22Rv1 (cell line): ENCODE results near the gene WDTC1.
A peak's percentile ranks its signal among the peaks of the same experiment; 100 is the strongest.
"Not testable (repeated sequence)": the region's sequence is repeated elsewhere in the genome, so short reads cannot be mapped to it uniquely, and the experiment has no call there.

Experiments used
- H3K27ac ChIP-seq: fragments of 450-650 bp; 2 replicates; pipeline ENCODE4 v1.5.1; 2017
- ZFX ChIP-seq: fragments of 450-650 bp; IDR thresholded peaks from 2 replicates; pipeline ENCODE4 v1.6.1; 2017; ENCODE audit warnings: antibody characterized with exemption, borderline replicate concordance
- TF ChIP-seq, protein P1 (sequence below): fragments of 450-650 bp; IDR thresholded peaks from 2 replicates; pipeline ENCODE4 v1.5.1; 2017; ENCODE audit warnings: mild to moderate bottlenecking

WDTC1 gene

DNA sequence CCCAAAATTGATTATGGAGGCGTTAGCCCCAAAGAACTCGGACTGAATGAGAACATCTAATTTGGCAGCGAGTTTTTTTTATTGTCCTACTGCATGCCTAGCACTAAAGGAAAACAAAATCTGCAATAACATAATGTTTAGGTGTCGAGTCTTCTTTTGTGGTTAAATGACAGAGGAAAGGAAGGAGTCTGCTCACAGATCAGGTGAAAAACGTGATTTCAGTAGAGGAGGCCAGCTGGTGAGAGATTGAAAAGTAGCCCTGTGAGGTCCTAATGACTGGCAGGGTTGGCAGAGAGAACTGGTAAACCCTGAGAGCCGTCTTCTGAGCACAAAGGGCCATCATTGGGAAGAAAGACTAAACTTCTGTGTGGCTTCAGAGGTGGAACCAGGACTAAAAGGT is 24.2 kb downstream of the WDTC1 start:
- TF ChIP-seq, protein P1, sequence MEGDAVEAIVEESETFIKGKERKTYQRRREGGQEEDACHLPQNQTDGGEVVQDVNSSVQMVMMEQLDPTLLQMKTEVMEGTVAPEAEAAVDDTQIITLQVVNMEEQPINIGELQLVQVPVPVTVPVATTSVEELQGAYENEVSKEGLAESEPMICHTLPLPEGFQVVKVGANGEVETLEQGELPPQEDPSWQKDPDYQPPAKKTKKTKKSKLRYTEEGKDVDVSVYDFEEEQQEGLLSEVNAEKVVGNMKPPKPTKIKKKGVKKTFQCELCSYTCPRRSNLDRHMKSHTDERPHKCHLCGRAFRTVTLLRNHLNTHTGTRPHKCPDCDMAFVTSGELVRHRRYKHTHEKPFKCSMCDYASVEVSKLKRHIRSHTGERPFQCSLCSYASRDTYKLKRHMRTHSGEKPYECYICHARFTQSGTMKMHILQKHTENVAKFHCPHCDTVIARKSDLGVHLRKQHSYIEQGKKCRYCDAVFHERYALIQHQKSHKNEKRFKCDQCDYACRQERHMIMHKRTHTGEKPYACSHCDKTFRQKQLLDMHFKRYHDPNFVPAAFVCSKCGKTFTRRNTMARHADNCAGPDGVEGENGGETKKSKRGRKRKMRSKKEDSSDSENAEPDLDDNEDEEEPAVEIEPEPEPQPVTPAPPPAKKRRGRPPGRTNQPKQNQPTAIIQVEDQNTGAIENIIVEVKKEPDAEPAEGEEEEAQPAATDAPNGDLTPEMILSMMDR = no peak
- TF ChIP-seq ZFX = no peak
- H3K27ac ChIP-seq = no peak overlapping the region

GRCh38 chr1:27267153-27267552 is 32.7 kb downstream of the WDTC1 start:
- TF ChIP-seq, protein P1 = no peak
- no peak for TF ChIP-seq ZFX
- H3K27ac ChIP-seq = no peak overlapping the region

DNA sequence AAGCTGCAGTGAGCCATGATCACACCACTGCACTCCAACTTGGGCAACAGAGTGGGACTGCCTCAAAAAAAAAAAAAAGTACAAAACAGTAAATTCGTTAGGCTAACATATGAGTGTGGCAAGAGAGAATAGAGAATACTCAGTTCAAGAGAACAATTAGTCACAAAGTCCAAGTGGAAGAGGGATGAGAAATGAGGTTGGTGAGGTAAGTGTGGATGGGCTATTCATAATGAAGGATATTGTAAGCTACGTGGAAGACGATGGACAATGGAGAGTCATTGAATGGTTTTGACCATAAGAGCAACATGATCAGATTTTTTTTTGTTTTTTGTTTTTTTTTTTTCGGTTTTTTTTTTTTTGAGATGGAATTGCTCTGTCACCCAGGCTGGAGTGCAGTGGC is 34.8 kb downstream of the WDTC1 start:
- TF ChIP-seq, protein P1 = no peak
- TF ChIP-seq ZFX = no peak
- no peak overlapping the region for H3K27ac ChIP-seq

DNA sequence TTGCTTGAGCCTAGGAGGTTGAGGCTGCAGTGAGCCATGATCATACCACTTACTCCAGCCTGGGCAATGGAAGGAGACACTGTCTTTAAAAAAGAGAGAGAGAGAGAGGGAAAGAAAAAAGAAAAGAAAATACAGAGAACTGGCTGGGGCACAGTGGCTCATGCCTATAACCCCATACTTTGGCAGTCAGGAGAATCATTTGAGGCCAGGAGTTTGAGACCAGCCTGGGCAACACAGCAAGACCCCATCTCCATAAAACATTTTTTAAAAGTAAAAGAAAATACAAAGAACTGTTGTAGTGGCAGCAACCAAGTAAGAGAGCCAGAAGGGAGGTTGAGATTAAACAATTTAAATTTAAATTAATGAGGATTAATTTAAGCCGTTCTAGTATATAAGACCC is 39.8 kb downstream of the WDTC1 start:
- no peak overlapping the region for H3K27ac ChIP-seq
- TF ChIP-seq, protein P1 = no peak
- TF ChIP-seq ZFX = no peak

- no peak overlapping the region for H3K27ac ChIP-seq
- TF ChIP-seq, protein P1 = no peak
- no peak for TF ChIP-seq ZFX
These were observed 41.3 kb downstream of the WDTC1 start for GRCh38 chr1:27275696-27276095.

DNA sequence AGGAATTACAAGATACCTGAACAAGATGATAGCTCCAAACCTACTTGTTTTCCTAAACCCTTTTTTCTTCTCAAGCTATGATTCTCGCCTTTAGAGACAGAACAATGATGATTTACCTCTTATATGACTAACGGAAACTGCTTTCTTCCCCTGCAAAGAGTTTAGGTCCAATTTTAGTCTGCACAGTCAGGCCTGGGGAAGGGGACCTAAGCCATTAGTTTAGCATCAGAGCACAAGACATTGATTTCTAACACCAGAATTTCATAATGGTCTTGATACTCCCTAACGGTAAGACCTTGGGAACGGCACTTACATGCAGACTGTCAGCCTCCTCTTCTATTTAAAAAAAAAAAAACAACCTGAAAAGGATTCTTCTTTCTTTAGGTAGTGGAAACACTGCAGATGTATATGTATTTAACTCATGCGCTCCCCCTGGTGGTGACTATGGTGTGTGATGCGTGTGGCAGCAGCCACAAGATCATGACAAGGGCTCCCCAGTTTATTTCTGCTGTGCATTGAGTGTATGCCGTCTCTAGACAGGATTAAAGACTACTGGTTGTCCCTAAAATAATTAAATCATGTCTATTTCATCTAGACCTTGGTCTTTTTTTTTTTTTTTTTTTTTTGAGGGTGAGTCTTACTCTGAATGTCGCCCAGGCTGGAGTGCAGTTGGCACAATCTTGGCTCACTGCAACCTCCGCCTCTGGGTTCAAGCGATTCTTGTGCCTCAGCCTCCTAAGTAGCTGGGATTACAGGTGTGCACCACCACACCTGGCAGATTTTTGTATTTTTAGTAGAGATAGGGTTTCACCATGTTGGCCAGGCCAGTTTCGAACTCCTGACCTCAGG is 50.2 kb downstream of the WDTC1 start:
- TF ChIP-seq, protein P1 = peak; percentile 90
- no peak for TF ChIP-seq ZFX
- no peak overlapping the region for H3K27ac ChIP-seq

DNA sequence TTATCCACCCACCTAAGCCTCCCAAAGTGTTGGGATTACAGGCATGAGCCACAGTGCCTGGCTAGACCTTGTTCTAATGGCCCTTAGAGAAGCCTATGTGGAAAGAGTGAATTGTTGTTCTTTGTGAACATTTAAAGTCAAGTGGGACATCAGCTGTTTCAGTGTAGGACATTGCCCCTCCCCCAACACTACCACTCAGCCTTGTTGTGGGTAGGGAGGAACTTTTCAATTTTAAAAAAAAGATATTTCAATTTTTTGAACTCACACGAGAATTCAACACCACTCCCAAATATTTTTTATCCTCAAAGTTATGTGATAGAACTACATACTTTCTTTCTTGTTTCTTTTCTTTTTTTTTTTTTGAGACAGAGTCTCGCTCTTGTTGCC is 50.8 kb downstream of the WDTC1 start:
- TF ChIP-seq, protein P1 = no peak
- TF ChIP-seq ZFX = no peak
- no peak overlapping the region for H3K27ac ChIP-seq

DNA sequence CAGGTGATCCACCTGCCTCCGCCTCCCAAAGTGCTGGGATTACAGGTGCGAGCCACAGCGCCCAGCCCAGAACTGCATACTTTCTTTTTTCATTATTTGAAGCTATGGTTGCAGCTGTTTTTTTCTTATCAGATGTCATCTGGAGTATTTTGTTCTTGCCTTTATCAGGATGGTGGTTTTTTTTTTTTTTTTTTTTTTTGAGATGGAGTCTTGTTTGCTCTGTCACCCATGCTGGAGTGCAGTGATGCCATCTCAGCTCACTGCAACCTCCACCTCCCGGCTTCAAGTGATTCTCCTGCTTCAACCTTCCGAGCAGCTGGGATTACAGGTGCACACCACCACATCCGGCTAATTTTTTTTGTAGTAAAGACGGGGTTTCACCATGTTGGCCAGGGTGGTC is 51.4 kb downstream of the WDTC1 start:
- H3K27ac ChIP-seq = not testable (repeated sequence)

DNA sequence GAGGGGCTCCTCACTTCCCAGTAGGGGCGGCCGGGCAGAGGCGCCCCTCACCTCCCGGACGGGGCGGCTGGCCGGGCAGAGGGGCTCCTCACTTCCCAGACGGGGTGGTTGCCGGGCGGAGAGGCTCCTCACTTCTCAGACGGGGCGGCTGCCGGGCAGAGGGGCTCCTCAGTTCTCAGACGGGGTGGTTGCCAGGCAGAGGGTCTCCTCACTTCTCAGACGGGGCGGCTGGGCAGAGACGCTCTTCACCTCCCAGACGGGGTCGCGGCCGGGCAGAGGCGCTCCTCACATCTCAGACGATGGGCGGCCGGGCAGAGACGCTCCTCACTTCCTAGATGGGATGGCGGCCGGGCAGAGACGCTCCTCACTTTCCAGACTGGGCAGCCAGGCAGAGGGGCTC is 54.7 kb downstream of the WDTC1 start:
- H3K27ac ChIP-seq = not testable (repeated sequence)
